ENCODE measurements around the gene INPPL1.

The INPPL1 gene

GRCh38 chr11:72228229-72228843, 3.8 kb downstream of the INPPL1 start:
- Histone ChIP-seq H3K4me1 (peaks cover 38 to 81% (median 46%) of the 10 kb centered on the region in 10 experiments), H4K20me1 (peaks cover 49 to 83% (median 75%) of the 10 kb centered on the region in 11 experiments), H3K4me3 (no peak overlapping the region), H3K4me2 (no peak overlapping the region; a peak in 2 of 22 replicates), H3K9me3 (replicated peaks in 1 of 11) (no peaks in the 10 kb centered on the region), H3K36me3 (peaks cover 65 to 75% (median 71%) of the 10 kb centered on the region in 11 experiments), H3K27me3 (no peaks in the 10 kb centered on the region), H3K9ac (peak overlapping the region in 3 of 11 experiments; percentile 8 to 42 (median 34); a peak in 1 of 22 replicates), H3K27ac (0 out of 22 replicates have a peak overlapping the region, but pooled peaks of 1 of the 11 experiments have one; percentile 9)
- TF ChIP-seq Cebpa-rat (IDR thresholded peaks at IDR 0.05): no peak

DNA sequence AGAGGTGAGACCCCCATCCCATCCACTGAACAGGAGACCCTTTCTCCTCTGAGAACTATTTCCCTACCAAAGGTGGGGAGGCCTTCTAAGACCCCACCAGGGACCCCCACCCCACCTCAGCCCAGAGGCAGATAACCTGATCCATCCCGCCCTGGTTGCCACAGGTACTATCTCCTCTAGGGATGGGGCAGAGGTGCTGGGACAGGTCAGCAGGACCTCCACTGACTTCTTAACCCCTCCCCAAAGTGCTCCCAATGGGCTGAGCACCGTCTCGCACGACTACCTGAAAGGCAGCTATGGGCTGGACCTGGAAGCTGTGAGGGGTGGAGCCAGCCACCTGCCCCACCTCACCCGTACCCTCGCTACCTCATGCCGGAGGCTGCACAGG, 4.3 kb downstream of the INPPL1 start:
- H3K27me3 ChIP-seq: no peaks in the 10 kb centered on the region
- H3K4me2 ChIP-seq: no peak overlapping the region
- H3K4me3 ChIP-seq: no peak overlapping the region
- H3K36me3 ChIP-seq: peaks cover 70 to 80% (median 76%) of the 10 kb centered on the region in 11 experiments
- peak overlapping the region in 2 of 11 experiments; percentile 34 to 42; a peak in 2 of 22 replicates for H3K9ac ChIP-seq
- no peaks in the 10 kb centered on the region for H3K9me3 ChIP-seq (replicated peaks in 1 of 11)
- no peak for TF ChIP-seq Cebpa-rat (IDR thresholded peaks at IDR 0.05)
- no peak overlapping the region for H3K27ac ChIP-seq
- peaks cover 43 to 86% (median 51%) of the 10 kb centered on the region in 10 experiments for H3K4me1 ChIP-seq
- H4K20me1 ChIP-seq: peaks cover 54 to 88% (median 80%) of the 10 kb centered on the region in 11 experiments

GRCh38 chr11:72229336-72229924, 4.9 kb downstream of the INPPL1 start:
- no peak for TF ChIP-seq Cebpa-rat (IDR thresholded peaks at IDR 0.05)
- no peak overlapping the region for H3K4me3 ChIP-seq
- H4K20me1 ChIP-seq: peaks cover 60 to 94% (median 86%) of the 10 kb centered on the region in 11 experiments
- peaks cover 49 to 92% (median 57%) of the 10 kb centered on the region in 10 experiments for H3K4me1 ChIP-seq
- no peak overlapping the region for H3K27ac ChIP-seq
- no peaks in the 10 kb centered on the region for H3K9me3 ChIP-seq (replicated peaks in 1 of 11)
- no peaks in the 10 kb centered on the region for H3K27me3 ChIP-seq
- peak overlapping the region in 2 of 11 experiments; percentile 8 to 42; a peak in 1 of 22 replicates for H3K9ac ChIP-seq
- H3K4me2 ChIP-seq: no peak overlapping the region
- peaks cover 76 to 86% (median 82%) of the 10 kb centered on the region in 11 experiments for H3K36me3 ChIP-seq

DNA sequence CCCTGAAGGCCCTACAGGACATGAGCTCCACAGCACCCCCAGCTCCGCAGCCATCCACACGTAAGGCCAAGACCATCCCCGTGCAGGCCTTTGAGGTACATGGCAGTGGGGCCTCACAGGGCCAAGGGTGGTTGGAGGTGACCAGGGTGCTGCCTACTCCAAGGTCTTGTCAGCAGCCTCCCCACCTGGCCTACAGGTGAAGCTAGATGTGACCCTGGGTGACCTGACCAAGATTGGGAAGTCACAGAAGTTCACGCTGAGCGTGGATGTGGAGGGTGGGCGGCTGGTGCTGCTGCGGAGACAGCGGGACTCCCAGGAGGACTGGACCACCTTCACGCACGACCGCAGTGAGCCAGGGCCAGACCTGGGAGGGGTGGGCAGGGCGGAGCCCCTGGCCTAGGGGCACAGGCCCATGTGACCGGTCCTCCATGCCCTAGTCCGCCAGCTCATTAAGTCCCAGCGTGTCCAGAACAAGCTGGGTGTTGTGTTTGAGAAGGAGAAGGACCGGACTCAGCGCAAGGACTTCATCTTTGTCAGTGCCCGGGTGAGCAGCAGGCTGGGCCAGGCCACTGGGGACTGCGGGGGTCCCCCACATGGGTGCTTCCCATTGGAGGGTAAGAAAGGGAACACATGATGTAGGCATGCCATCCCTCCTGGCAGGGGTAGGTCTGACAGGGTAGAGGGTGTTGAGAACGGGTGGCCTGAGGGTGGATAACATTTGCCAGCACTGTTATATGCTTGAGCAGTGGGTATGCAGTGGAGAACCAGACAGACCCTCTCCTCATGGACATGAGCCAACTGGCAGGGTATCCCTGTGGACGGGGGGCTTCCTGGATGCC, 5.6 kb downstream of the INPPL1 start:
- H3K27me3 ChIP-seq: no peaks in the 10 kb centered on the region
- H3K27ac ChIP-seq: no peak overlapping the region
- peaks cover 83 to 93% (median 89%) of the 10 kb centered on the region in 11 experiments for H3K36me3 ChIP-seq
- peaks cover 67 to 100% (median 93%) of the 10 kb centered on the region in 11 experiments for H4K20me1 ChIP-seq
- H3K4me2 ChIP-seq: no peak overlapping the region
- no peak for TF ChIP-seq Cebpa-rat (IDR thresholded peaks at IDR 0.05)
- H3K4me1 ChIP-seq: peaks cover 52 to 96% (median 65%) of the 10 kb centered on the region in 10 experiments
- no peaks in the 10 kb centered on the region for H3K9me3 ChIP-seq (replicated peaks in 1 of 11)
- 0 out of 22 replicates have a peak overlapping the region, but pooled peaks of 1 of the 11 experiments have one; percentile 13 for H3K9ac ChIP-seq
- no peak overlapping the region for H3K4me3 ChIP-seq

- Histone ChIP-seq H3K4me1 (peaks cover 46 to 90% (median 62%) of the 10 kb centered on the region in 10 experiments), H4K20me1 (peaks cover 62 to 100% (median 95%) of the 10 kb centered on the region in 11 experiments), H3K27me3 (no peaks in the 10 kb centered on the region), H3K27ac (no peak overlapping the region), H3K4me3 (no peak overlapping the region), H3K9ac (0 out of 22 replicates have a peak overlapping the region, but pooled peaks of 1 of the 11 experiments have one; percentile 13), H3K4me2 (peak overlapping the region in 2 of 11 experiments; percentile 44 to 46; a peak in 2 of 22 replicates), H3K9me3 (replicated peaks in 1 of 11) (no peaks in the 10 kb centered on the region), H3K36me3 (peaks cover 90 to 100% (median 96%) of the 10 kb centered on the region in 11 experiments)
- no peak for TF ChIP-seq Cebpa-rat (IDR thresholded peaks at IDR 0.05)
Observed at GRCh38 chr11:72230764-72231365, 6.3 kb downstream of the INPPL1 start.

DNA sequence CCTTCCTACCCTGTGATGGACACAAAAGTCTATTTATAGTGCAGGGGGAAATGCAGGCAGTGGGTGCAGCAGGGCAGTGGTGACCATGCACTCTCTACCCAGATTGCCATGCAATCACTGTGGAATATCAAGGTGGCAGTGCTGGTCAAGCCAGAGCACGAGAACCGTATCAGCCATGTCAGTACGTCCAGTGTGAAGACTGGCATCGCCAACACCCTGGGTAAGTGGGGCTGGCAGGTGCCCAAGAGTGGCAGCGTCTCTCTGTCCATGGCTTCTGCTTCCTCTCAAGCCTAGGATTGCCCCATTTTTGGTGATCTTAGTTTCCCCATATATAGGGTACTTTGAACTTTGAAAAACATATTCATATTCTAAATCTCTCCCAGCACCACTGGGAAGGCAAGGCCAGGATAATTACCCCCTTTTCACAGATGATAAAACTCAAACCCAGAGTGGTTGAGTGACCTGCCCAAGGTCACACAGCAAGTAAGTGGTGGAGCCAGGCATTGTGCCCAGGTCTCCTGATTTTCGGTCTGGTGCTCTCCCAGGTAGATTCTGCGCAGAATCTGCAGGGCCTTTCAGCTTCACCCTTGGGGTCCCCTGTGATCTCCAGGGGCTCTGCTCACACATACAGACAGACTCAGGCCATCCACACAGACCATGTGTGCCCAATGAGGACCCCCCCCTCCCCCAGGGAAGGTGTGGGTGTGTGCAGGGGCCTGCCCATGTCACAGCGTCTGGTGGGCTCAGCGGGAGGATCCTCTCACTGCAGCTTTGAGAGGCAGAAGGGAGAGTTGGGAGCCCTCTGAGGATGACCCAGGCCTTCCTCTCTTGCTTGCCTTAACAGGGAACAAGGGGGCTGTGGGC, 7.1 kb downstream of the INPPL1 start:
- peak overlapping the region in 4 of 11 experiments; percentile 13 to 61 (median 38); a peak in 4 of 22 replicates for H3K9ac ChIP-seq
- no peak overlapping the region for H3K4me3 ChIP-seq
- TF ChIP-seq Cebpa-rat (IDR thresholded peaks at IDR 0.05): no peak
- 0 out of 22 replicates have a peak, but pooled peaks cover 0 to under 1% (median 0%) of the 10 kb centered on the region in 11 experiments for H3K27me3 ChIP-seq
- peak overlapping the region in 4 of 11 experiments; percentile 44 to 61 (median 54); a peak in 5 of 22 replicates for H3K4me2 ChIP-seq
- peaks cover 38 to 83% (median 55%) of the 10 kb centered on the region in 10 experiments for H3K4me1 ChIP-seq
- no peaks in the 10 kb centered on the region for H3K9me3 ChIP-seq (replicated peaks in 1 of 11)
- H3K36me3 ChIP-seq: peaks cover 95 to 100% (median 100%) of the 10 kb centered on the region in 11 experiments
- no peak overlapping the region for H3K27ac ChIP-seq
- H4K20me1 ChIP-seq: peaks cover 61 to 100% (median 94%) of the 10 kb centered on the region in 11 experiments

DNA sequence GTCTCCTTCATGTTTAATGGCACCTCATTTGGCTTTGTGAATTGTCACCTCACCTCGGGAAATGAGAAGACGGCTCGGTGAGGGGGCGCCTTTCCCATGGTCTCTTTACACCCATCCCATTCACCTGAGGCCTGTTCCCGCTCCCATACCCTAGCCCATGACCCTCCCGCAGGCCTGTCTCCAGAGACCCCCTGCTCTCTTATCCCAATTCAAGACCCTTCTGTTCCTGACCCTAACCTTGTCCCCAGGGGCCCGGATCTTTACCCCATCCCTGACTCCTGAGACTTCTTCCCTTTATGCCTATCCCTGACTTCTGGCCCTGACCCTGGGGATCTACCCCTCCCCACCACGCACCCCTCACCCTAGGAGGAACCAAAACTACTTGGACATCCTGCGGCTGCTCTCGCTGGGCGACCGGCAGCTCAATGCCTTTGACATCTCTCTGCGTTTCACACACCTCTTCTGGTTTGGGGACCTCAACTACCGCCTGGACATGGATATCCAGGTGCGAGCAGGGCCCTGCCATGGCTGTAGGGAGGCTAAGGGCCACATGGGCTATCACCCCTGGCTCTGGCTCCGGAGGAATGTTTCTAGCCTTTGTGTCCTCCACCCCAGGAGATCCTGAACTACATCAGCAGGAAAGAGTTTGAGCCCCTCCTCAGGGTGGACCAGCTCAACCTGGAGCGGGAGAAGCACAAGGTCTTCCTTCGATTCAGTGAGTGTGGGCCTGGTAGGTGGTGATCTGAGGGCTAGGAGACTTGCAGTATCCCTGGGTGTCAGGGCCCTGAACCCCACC, 7.9 kb downstream of the INPPL1 start:
- Histone ChIP-seq H4K20me1 (peaks cover 61 to 100% (median 94%) of the 10 kb centered on the region in 11 experiments), H3K4me1 (peaks cover 30 to 78% (median 47%) of the 10 kb centered on the region in 10 experiments), H3K36me3 (peaks cover 95 to 100% (median 100%) of the 10 kb centered on the region in 11 experiments), H3K4me3 (no peak overlapping the region), H3K27ac (peak overlapping the region in 3 of 11 experiments; percentile 6 to 21 (median 10); a peak in 3 of 22 replicates), H3K9me3 (replicated peaks in 1 of 11) (no peaks in the 10 kb centered on the region), H3K27me3 (peaks cover 0 to 9% (median 2%) of the 10 kb centered on the region in 11 experiments; a peak in 11 of 22 replicates), H3K9ac (peak overlapping the region in 6 of 11 experiments; percentile 13 to 61 (median 39); a peak in 7 of 22 replicates), H3K4me2 (peak overlapping the region in 5 of 11 experiments; percentile 38 to 68 (median 61); a peak in 9 of 22 replicates)
- no peak for TF ChIP-seq Cebpa-rat (IDR thresholded peaks at IDR 0.05)
